ENCODE results near the gene CMTM3. TPM values are rescaled to one million over a fixed set of nuclear protein-coding genes. Genes with fewer than 3 reads are reported as not detected.

Gene CMTM3
- total RNA-seq, 1 donor from 2014 or later, result 62.4 TPM

- H3K36me3 ChIP-seq (ENCODE audit: insufficient read depth, low read length), result peaks cover 15% of the 10 kb centered on the region
- no peak for TF ChIP-seq CTCF (IDR thresholded peaks at IDR 0.05; ENCODE audit: insufficient read depth, low read depth, low read length)
- TF ChIP-seq EZH2 (IDR thresholded peaks at IDR 0.05; ENCODE audit: insufficient read depth, low read length), result no peak
- peaks cover 6% of the 10 kb centered on the region for H4K20me1 ChIP-seq (ENCODE audit: insufficient read depth, low read length)
- no peak overlapping the region for H3K27ac Mint-ChIP-seq (ENCODE audit: unreplicated experiment)
- peaks cover 7% of the 10 kb centered on the region for H3K4me1 Mint-ChIP-seq (ENCODE audit: low read depth, unreplicated experiment)
- H3K9me3 ChIP-seq (ENCODE audit: insufficient read depth, low read depth, low read length), result no peaks in the 10 kb centered on the region
- no peak overlapping the region for H2AFZ ChIP-seq (ENCODE audit: low read depth, low read length)
- no peaks in the 10 kb centered on the region for H3K27me3 ChIP-seq (ENCODE audit: insufficient read depth, low read length)
- DNase-seq (ENCODE audit: low read depth), result no peak
- H3K9ac ChIP-seq (ENCODE audit: low read length), result no peak overlapping the region
- no peak overlapping the region for H3K4me3 Mint-ChIP-seq (ENCODE audit: unreplicated experiment)
- H3K27me3 Mint-ChIP-seq (ENCODE audit: low read depth, unreplicated experiment), result no peaks in the 10 kb centered on the region
- H3K4me3 ChIP-seq (ENCODE audit: insufficient read depth, low read depth, low read length), result no peak overlapping the region
- no peak overlapping the region for H3K27ac ChIP-seq (ENCODE audit: low read depth, low read length)
- FAIRE-seq, result no peak
- peaks cover 11% of the 10 kb centered on the region for H3K36me3 Mint-ChIP-seq (ENCODE audit: low read depth, unreplicated experiment)
- H3K4me1 ChIP-seq (ENCODE audit: insufficient read depth, low read length), result peaks cover 5% of the 10 kb centered on the region
- no peaks in the 10 kb centered on the region for H3K9me3 Mint-ChIP-seq (ENCODE audit: unreplicated experiment)
- peaks cover 23% of the 10 kb centered on the region for H3K79me2 ChIP-seq (ENCODE audit: insufficient read depth, low read length)
- H3K4me2 ChIP-seq (ENCODE audit: low read length), result no peak overlapping the region
Observed at GRCh38 chr16:66561381-66562080, 43.0 kb upstream of the CMTM3 start.

- H3K27ac ChIP-seq (ENCODE audit: low read depth, low read length), result no peak overlapping the region
- H3K4me2 ChIP-seq (ENCODE audit: low read length), result no peak overlapping the region
- peaks cover 22% of the 10 kb centered on the region for H3K79me2 ChIP-seq (ENCODE audit: insufficient read depth, low read length)
- Mint-ChIP-seq H3K4me3 (ENCODE audit: unreplicated experiment) (no peak overlapping the region), H3K9me3 (ENCODE audit: unreplicated experiment) (no peaks in the 10 kb centered on the region), H3K4me1 (ENCODE audit: low read depth, unreplicated experiment) (peaks cover 7% of the 10 kb centered on the region), H3K27ac (ENCODE audit: unreplicated experiment) (no peak overlapping the region), H3K27me3 (ENCODE audit: low read depth, unreplicated experiment) (no peaks in the 10 kb centered on the region), H3K36me3 (ENCODE audit: low read depth, unreplicated experiment) (peaks cover 15% of the 10 kb centered on the region)
- no peaks in the 10 kb centered on the region for H3K27me3 ChIP-seq (ENCODE audit: insufficient read depth, low read length)
- no peak for TF ChIP-seq EZH2 (IDR thresholded peaks at IDR 0.05; ENCODE audit: insufficient read depth, low read length)
- H3K4me1 ChIP-seq (ENCODE audit: insufficient read depth, low read length), result peaks cover 5% of the 10 kb centered on the region
- H3K9me3 ChIP-seq (ENCODE audit: insufficient read depth, low read depth, low read length), result no peaks in the 10 kb centered on the region
- no peak overlapping the region for H2AFZ ChIP-seq (ENCODE audit: low read depth, low read length)
- H4K20me1 ChIP-seq (ENCODE audit: insufficient read depth, low read length), result peaks cover 6% of the 10 kb centered on the region
- FAIRE-seq, result no peak
- no peak overlapping the region for H3K9ac ChIP-seq (ENCODE audit: low read length)
- peaks cover 16% of the 10 kb centered on the region for H3K36me3 ChIP-seq (ENCODE audit: insufficient read depth, low read length)
- DNase-seq (ENCODE audit: low read depth), result no peak
- H3K4me3 ChIP-seq (ENCODE audit: insufficient read depth, low read depth, low read length), result no peak overlapping the region
Observed at GRCh38 chr16:66562409-66562808, 42.1 kb upstream of the CMTM3 start.

- Histone ChIP-seq H2AFZ (ENCODE audit: low read depth, low read length) (no peak overlapping the region), H4K20me1 (ENCODE audit: insufficient read depth, low read length) (peaks cover 6% of the 10 kb centered on the region), H3K9me3 (ENCODE audit: insufficient read depth, low read depth, low read length) (no peaks in the 10 kb centered on the region), H3K4me1 (ENCODE audit: insufficient read depth, low read length) (peaks cover 5% of the 10 kb centered on the region), H3K4me2 (ENCODE audit: low read length) (no peak overlapping the region), H3K4me3 (ENCODE audit: insufficient read depth, low read depth, low read length) (no peak overlapping the region), H3K36me3 (ENCODE audit: insufficient read depth, low read length) (peaks cover 11% of the 10 kb centered on the region), H3K27ac (ENCODE audit: low read depth, low read length) (no peak overlapping the region), H3K27me3 (ENCODE audit: insufficient read depth, low read length) (no peaks in the 10 kb centered on the region), H3K9ac (ENCODE audit: low read length) (no peak overlapping the region), H3K79me2 (ENCODE audit: insufficient read depth, low read length) (peaks cover 17% of the 10 kb centered on the region)
- Mint-ChIP-seq H3K4me3 (ENCODE audit: unreplicated experiment) (no peak overlapping the region), H3K9me3 (ENCODE audit: unreplicated experiment) (no peaks in the 10 kb centered on the region), H3K27ac (ENCODE audit: unreplicated experiment) (no peak overlapping the region), H3K4me1 (ENCODE audit: low read depth, unreplicated experiment) (peaks cover 7% of the 10 kb centered on the region), H3K36me3 (ENCODE audit: low read depth, unreplicated experiment) (peaks cover 18% of the 10 kb centered on the region), H3K27me3 (ENCODE audit: low read depth, unreplicated experiment) (no peaks in the 10 kb centered on the region)
- DNase-seq (ENCODE audit: low read depth), result no peak
- TF ChIP-seq CTCF (IDR thresholded peaks at IDR 0.05; ENCODE audit: insufficient read depth, low read depth, low read length), result no peak
- no peak for TF ChIP-seq EZH2 (IDR thresholded peaks at IDR 0.05; ENCODE audit: insufficient read depth, low read length)
- FAIRE-seq, result no peak
Observed at GRCh38 chr16:66562986-66563385, 41.5 kb upstream of the CMTM3 start.

Measured in astrocyte (in vitro differentiated cells and primary cell).